Stimulated activated CD8-positive, alpha-beta memory T cell treated with anti-CD3 and anti-CD28 coated beads, Interleukin-2, amount 100 ng/mL, for 1 hour (primary cell): Measurements from ENCODE around the gene GPAM.

Source experiments
- DNase-seq, 2 donors: peaks; one replicate each; pipeline ENCODE4 v3.0.0-alpha.2; 2020; ENCODE audit warnings: low read depth in 2 of 2

Gene GPAM

DNA sequence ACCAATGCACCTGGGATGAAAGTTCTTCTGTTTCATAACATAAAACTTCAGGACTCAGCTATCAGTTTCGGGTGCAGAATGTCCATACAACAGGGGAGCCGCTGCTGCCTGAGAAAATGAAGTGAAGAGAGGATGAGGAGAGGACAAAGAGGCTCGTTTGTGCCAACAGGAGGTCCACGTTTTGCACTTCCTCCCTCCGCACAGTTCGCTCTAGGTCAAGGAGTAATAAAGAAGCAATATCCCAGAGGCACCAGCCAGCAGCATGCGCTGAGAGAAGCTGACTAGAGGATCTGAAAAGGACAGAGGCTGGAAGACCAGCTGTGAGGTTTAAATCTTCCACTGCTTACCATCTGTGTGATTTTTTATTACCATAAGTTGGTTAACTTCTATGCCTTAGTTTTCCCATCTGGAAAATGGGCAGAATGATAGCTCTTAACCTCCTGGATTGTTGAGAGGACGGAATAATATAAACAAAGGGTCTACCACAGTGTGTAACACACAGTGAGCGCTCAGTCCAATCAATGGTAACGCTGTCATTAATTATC is 709 bp downstream of the GPAM start:
- no peak for DNase-seq

- no peak for DNase-seq
Measured at GRCh38 chr10:112177247-112177646, 6.3 kb downstream of the GPAM start.

- DNase-seq: no peak
Measured at GRCh38 chr10:112176543-112176942, 7.0 kb downstream of the GPAM start.

DNA sequence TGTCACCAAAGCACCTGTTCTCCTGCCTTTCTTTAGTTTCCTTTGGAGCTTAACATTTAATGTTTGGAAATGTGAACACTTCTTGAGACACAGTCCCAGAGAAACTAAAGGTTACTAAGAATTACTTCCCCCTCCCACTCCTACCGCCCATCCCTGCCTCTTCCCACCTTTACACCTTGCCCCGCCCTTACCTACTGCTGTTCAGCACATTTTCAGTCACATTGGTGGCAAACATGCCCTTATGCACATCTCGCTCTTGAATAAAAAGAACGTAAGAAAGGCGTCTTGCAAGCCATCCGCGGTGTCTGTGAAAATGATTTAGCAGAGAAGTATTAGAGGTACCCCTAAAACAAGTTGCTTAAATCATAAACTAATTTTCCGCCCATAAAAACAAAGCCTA is 8.2 kb downstream of the GPAM start:
- no peak for DNase-seq

DNA sequence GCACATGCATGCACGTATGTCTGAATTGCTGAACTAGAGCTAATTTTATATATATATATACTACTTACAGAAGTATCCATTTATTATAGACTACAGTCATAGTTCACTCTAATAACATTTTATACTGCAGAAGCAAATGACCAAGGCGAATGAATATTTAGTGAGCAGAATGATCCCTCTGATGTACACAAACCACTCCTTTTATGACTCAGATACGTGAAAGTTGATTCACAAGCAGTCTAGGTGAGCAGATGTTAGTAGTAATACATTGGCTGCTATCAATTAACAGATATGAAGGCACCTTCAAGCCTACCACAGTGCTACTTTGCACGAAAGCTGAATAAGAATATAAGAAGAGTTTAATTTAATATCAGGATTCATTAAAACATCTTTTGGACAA is 10.4 kb downstream of the GPAM start:
- DNase-seq: no peak

DNA sequence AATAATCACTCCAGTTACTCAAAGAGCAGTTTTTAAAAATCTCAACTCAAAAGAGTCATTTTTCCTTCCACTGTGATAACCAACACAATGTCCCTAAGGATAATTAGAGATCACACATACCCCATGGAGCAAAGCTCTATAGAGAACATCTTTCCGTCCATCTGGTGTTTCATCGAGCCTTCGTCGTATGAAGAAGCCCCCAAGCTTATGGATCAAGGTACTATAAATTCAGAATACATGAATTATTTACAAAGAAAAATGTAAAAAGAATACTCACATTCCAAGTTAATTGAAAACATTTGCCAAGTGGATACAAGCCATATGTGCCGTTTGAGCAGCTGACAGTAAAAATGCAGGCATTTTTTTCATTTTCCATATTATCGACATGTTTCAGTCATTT is 14.8 kb downstream of the GPAM start:
- no peak for DNase-seq

DNA sequence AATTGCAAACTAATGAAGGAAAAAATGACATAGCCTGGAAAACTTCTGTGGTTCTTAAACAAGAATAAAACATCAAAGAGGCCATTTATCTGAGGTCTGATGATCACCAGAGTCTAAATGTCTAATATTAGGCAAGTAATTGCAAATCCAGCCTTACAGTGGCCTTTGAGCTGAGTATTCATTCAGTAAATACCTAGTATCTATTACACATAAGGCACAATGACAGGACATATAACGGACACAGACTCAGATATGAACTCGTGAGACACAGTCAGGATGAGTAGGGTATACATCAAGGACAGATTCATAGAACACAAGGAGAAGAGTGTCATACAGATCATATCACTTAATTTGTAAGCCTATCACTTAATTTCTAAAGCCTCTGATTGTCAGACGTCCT is 16.8 kb downstream of the GPAM start:
- no peak for DNase-seq

DNA sequence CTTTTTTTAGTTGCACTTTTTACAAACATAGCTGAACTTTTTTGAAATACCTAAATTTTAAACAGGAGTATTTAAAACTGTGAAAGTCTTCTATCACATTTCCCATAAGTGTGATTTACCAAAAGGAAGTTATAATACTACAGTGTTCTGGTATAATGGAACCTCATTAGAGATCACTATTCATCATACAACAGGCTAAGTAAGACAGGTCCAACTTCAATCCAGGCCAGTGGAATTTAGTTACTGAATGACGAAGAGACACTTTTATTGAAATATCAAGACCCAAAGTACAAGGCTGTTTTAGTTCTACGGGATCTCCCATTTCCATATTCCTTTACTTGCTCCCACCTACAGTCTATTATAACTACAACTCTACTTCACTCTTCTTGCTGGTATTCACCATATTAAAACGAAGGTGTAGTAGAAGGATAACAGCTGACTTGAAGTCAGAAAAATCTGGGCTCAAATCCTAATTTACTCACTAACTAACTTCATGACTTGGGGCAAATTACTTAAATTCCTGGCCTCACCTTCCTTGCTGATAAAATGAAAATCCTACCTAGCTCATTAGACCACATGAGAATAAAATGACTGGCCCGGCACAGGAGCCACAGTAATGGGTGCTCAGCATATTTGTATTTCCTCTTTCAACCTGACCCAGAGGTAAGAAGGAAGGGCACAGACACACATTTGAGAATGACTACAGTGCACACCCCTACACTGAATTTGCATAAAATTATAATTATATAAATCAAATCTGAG is 21.6 kb downstream of the GPAM start:
- DNase-seq: no peak

DNA sequence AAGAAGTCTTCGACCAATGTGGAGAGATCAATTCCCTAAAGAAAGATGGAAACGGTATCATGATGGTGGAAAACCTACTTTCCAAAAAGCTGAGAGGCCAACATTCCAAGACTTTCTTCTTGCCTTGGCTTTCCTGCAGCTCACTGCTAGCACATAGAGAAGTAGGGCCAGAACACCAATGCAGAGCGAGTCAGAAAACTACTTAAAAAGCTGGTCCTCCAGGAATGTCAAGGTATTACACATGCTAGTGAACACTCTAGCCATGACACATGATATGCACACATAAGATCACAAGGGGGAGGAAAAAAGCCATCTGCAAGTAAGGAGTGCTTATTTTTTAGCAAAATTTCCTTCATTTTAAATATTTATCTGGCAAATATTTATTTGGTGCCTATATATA is 22.7 kb downstream of the GPAM start:
- DNase-seq: no peak

GRCh38 chr10:112159469-112159868 is 24.1 kb downstream of the GPAM start:
- DNase-seq: no peak

GRCh38 chr10:112151524-112152039 is 32.0 kb downstream of the GPAM start:
- DNase-seq: no peak

DNA sequence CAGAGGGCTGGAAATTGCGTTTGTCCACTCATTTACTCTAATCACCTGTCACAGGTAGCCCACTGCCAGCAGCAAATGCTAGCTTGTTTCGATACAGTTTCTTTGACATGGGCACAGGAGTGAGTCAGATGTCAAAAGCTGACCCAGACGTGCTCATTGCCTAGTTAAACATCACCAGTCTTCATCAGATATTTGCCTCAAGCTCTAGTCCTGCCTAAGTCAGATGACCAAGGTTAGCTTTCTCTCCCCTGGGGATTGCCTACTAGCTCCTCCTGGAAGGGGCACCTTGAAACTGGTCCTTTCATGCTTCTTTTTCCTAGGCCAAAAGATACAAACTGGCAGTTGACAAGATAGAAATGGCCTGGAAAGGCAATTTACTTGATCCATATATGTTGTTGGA is 35.2 kb downstream of the GPAM start:
- no peak for DNase-seq

DNA sequence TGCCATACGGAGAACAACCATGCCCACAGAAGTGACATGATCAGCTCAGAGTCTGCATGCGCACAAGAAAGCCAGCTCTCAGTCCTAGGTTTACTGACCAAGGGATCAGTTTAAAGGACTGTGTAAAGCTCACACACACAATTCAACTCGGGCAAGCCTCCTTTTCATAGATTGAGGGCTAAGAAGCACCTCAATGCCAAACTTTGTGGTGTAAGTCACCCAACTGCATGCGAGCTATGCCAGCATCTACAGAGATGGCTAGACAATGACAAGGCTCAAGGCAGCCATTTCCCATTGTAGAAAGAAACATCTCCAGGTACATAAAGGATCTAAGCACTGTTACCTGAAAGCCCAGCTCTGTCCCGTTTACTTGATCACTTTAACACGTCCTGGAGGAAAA is 36.8 kb downstream of the GPAM start:
- no peak for DNase-seq

- no peak for DNase-seq
Measured at GRCh38 chr10:112145263-112145662, 38.3 kb downstream of the GPAM start.

DNA sequence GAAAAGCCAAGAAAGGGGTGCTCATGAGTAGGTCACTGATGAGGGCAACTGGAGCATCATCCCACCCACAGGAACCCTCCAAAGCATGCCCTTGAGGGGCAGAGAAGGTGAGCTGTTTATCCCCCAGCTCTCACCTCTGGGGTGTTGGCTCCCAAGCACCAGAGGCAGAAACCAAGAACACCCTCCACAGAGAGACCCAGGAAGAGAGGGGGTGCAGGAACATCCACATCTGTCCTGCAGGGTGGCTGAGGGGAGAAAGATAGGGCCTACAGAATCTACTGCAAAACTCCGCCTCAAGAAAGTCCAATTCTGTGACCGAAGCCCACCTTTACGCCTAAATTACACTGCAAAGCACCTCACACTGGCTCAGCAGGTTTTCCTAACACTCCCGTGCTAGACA is 40.1 kb downstream of the GPAM start:
- DNase-seq: no peak

DNA sequence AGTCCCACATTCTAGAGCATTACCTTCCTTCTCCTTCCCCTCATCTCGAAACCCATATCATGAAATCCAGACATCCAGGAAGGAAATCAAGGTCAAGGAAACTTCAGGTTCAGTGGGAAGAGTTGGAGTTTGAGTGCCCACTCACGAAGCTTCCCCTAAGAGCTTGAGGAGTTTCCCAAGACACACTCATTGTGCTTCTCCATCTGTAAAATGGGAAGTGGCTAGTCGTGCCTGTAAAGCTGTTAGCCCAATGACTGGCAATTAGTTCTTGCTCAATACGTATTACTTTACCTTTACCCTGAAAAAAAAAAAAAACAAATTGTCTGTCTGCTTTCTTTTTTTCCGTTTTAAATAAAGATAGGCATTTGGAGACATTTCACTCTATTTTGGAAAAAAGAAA is 42.3 kb downstream of the GPAM start:
- no peak for DNase-seq

DNA sequence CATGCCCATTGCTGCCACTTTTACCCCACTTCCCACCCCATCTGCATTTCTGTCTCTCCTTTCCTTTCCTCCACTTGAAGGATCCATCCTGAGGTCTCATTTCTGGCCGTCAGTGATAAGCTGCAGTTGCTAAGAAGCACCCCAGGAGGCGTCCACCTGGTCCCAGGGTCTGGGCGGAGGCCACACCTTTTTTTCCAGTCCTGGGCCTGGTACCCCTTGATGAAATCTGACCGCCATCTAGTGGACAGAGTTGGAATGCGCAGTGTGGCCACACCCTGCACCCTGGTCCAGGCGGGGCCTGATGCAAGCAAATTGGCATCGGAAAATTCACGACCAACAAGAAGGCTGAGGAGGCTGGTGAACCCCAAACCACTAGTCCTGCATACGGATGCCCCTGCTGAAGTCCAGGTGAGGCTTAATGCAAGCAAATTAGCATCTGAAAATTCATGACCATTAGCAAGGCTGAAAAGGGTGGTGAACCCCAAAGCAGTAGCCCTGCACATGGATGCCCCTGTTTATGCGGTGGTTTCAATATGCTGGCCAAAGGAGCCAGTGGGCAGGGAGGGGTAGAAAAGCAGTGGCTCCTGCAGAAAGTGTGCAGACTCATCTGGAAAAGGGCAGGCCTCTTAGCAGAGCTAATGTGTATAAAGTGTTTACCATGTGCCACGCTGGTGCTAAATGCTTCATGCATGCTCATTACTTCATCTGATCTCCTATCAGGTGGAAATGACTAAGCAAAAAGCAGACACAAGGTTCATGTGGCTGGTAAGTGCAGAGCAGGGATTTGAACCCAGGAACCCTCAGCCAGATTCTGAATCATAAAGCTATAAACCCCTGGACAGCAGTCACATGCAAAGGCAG is 43.2 kb downstream of the GPAM start:
- peak; percentile 7 to 24 for DNase-seq

- DNase-seq: no peak
Measured at GRCh38 chr10:112139176-112139575, 44.4 kb downstream of the GPAM start.

- peak; percentile 22 to 37 for DNase-seq
Measured at GRCh38 chr10:112137154-112137987, 46.2 kb downstream of the GPAM start.

GRCh38 chr10:112136486-112137153 is 46.9 kb downstream of the GPAM start:
- DNase-seq: no peak

DNA sequence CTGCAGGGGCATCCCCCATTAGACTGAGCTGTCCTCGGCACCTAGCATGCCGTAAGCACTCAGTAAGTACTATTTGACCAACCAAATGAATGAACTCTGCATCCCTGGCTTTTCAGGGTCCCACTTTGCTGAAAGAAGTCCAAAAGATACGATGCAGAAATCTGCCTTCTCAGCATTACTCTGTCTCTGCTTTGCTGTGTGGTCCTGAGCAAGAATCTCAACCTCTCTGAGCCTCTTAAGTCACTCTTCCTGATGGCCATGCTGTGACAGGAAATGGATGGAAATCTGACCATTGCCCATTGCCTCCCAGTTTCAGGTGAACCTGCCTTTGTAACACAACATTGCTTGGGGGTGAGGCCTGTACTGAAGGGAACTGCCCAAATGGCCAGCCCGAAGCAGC is 48.0 kb downstream of the GPAM start:
- DNase-seq: no peak
